ENCODE results near the gene SRGAP3. TPM values are rescaled to one million over a fixed set of nuclear protein-coding genes. Genes with fewer than 3 reads are reported as not detected.

The SRGAP3 gene
- total and polyA plus RNA-seq, 2 experiments from 2014 or later = 7.4 to 8.3 TPM

DNA sequence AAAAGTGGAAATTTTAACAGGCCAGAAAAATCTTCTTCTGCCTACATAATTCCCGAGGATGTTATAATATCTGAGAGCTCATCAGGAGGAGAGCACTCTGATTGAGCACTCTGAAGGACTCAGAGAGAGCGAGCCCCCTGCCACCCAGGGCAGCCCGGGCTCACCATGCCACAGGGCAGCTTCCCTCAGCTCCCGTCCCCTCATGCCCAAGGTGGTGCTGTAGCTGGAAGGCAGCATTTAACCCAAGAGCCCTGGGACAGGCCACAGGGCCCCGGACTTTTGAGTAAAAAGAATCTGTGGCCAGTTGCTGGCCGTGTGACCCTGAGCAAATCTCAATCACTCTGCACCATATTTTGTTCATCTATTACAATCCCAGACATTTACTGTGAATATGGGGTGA, 262.7 kb downstream of the SRGAP3 start:
- H3K4me1 ChIP-seq (ENCODE audit: insufficient read depth) = peaks cover 14% of the 10 kb centered on the region
- H4K20me1 ChIP-seq (ENCODE audit: insufficient read depth, poor library complexity, severe bottlenecking) = no peaks in the 10 kb centered on the region
- no peaks in the 10 kb centered on the region for H3K9me3 ChIP-seq (ENCODE audit: low read depth)
- H3K4me2 ChIP-seq = no peak overlapping the region
- no peaks in the 10 kb centered on the region for H3K9me2 ChIP-seq (replicated peaks; ENCODE audit: insufficient read depth)
- no peaks in the 10 kb centered on the region for H3K36me3 ChIP-seq (replicated peaks; ENCODE audit: insufficient read depth, low read depth)
- DNase-seq (ENCODE audit: low spot score) = no peak
- WGBS (ENCODE audit: low lambda C conversion rate, missing lambda C conversion rate) = 89% methylated on average over 6 of the region's 6 CpGs
- H3K27me3 ChIP-seq = no peaks in the 10 kb centered on the region
- no peaks in the 10 kb centered on the region for H3K79me2 ChIP-seq
- no peak overlapping the region for H3K27ac ChIP-seq
- no peak overlapping the region for H2AFZ ChIP-seq
- no peak overlapping the region for H3K4me3 ChIP-seq
- TF ChIP-seq, protein P1, sequence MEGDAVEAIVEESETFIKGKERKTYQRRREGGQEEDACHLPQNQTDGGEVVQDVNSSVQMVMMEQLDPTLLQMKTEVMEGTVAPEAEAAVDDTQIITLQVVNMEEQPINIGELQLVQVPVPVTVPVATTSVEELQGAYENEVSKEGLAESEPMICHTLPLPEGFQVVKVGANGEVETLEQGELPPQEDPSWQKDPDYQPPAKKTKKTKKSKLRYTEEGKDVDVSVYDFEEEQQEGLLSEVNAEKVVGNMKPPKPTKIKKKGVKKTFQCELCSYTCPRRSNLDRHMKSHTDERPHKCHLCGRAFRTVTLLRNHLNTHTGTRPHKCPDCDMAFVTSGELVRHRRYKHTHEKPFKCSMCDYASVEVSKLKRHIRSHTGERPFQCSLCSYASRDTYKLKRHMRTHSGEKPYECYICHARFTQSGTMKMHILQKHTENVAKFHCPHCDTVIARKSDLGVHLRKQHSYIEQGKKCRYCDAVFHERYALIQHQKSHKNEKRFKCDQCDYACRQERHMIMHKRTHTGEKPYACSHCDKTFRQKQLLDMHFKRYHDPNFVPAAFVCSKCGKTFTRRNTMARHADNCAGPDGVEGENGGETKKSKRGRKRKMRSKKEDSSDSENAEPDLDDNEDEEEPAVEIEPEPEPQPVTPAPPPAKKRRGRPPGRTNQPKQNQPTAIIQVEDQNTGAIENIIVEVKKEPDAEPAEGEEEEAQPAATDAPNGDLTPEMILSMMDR (IDR thresholded peaks at IDR 0.05; ENCODE audit: poor library complexity) = no peak
- TF ChIP-seq EZH2phosphoT487 (IDR thresholded peaks at IDR 0.05; ENCODE audit: low read depth, severe bottlenecking, unreplicated experiment) (no peak), EZH2 (IDR thresholded peaks at IDR 0.05; ENCODE audit: borderline replicate concordance) (no peak)

DNA sequence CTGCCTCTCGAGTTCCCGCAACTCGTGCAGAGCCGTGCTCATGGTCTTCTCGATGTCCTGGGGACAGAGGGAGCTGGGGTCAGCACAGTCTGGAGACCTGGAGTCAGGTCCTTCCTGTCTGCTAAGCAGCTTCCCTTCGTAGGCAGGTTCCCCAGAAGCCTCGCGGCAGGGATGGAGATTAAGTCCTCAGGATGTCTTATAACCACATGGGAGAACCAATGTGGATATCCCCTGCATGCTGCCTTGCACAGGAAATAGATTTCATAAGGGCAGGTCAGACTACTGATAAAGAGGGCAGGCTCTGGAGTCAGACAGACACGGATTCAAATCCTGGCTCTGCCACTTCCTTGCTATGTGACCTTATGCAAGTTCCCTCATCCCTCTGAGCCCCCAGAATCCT, 263.6 kb downstream of the SRGAP3 start:
- Histone ChIP-seq H3K4me2 (no peak overlapping the region), H3K27me3 (no peaks in the 10 kb centered on the region), H3K9me2 (replicated peaks; ENCODE audit: insufficient read depth) (no peaks in the 10 kb centered on the region), H3K4me1 (ENCODE audit: insufficient read depth) (peaks cover 14% of the 10 kb centered on the region), H4K20me1 (ENCODE audit: insufficient read depth, poor library complexity, severe bottlenecking) (no peaks in the 10 kb centered on the region), H3K4me3 (no peak overlapping the region), H3K27ac (no peak overlapping the region), H3K9me3 (ENCODE audit: low read depth) (no peaks in the 10 kb centered on the region), H3K79me2 (no peaks in the 10 kb centered on the region), H3K36me3 (replicated peaks; ENCODE audit: insufficient read depth, low read depth) (no peaks in the 10 kb centered on the region), H2AFZ (no peak overlapping the region)
- DNase-seq (ENCODE audit: low spot score) = no peak
- WGBS (ENCODE audit: low lambda C conversion rate, missing lambda C conversion rate) = 94% methylated on average over 9 of the region's 9 CpGs
- TF ChIP-seq EZH2phosphoT487 (IDR thresholded peaks at IDR 0.05; ENCODE audit: low read depth, severe bottlenecking, unreplicated experiment) = no peak
- TF ChIP-seq, protein P1 (IDR thresholded peaks at IDR 0.05; ENCODE audit: poor library complexity) = no peak
- no peak for TF ChIP-seq EZH2 (IDR thresholded peaks at IDR 0.05; ENCODE audit: borderline replicate concordance)

DNA sequence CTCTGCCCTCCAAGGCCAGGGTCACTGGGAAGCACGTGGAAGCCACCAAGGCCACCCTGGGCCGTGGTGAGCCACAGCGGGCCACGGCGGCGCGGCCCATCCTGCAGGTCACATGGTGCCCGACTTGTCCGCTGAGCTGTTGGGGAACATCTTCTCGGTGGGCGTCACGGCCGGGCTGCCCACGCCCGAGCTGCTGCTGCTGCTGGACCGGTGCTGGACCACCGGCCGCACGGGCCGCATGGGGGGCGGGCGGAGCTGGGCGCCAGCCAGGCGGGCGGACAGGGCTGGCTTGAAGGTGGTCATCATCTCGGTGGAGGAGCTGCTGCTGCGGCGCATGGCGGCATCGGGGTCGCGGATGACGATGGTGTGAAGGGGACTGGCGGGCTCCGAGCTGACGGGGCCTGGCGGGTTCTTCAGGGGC, 264.0 kb downstream of the SRGAP3 start:
- H2AFZ ChIP-seq = no peak overlapping the region
- no peak overlapping the region for H3K4me3 ChIP-seq
- no peaks in the 10 kb centered on the region for H3K36me3 ChIP-seq (replicated peaks; ENCODE audit: insufficient read depth, low read depth)
- no peaks in the 10 kb centered on the region for H4K20me1 ChIP-seq (ENCODE audit: insufficient read depth, poor library complexity, severe bottlenecking)
- 98% methylated on average over 26 of the region's 37 CpGs for WGBS (ENCODE audit: low lambda C conversion rate, missing lambda C conversion rate)
- no peaks in the 10 kb centered on the region for H3K79me2 ChIP-seq
- TF ChIP-seq, protein P1 (IDR thresholded peaks at IDR 0.05; ENCODE audit: poor library complexity) = no peak
- no peak for TF ChIP-seq EZH2 (IDR thresholded peaks at IDR 0.05; ENCODE audit: borderline replicate concordance)
- TF ChIP-seq EZH2phosphoT487 (IDR thresholded peaks at IDR 0.05; ENCODE audit: low read depth, severe bottlenecking, unreplicated experiment) = no peak
- H3K9me3 ChIP-seq (ENCODE audit: low read depth) = no peaks in the 10 kb centered on the region
- no peaks in the 10 kb centered on the region for H3K9me2 ChIP-seq (replicated peaks; ENCODE audit: insufficient read depth)
- no peaks in the 10 kb centered on the region for H3K27me3 ChIP-seq
- no peak overlapping the region for H3K27ac ChIP-seq
- no peak overlapping the region for H3K4me2 ChIP-seq
- no peak for DNase-seq (ENCODE audit: low spot score)
- H3K4me1 ChIP-seq (ENCODE audit: insufficient read depth) = peaks cover 14% of the 10 kb centered on the region

DNA sequence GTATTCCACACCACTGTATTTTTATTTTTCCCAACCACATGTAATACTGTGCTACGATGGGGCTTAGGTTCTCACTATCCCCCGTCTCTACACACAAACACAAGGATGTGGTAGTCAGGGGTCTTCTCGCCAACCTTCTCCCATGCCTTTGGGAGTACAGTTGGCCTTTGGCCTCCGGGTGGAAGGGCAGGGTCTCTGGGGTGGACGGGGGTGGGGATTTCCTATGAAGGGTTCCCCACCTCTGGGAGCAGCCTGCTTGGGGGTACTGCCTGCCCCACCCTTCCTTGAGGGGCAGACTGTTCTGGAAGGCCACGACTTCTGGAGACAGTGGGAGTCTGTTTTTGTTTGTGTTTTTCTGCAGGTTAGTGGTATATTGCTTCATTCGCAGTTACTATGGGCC, 264.9 kb downstream of the SRGAP3 start:
- Histone ChIP-seq H3K36me3 (replicated peaks; ENCODE audit: insufficient read depth, low read depth) (no peaks in the 10 kb centered on the region), H3K4me3 (no peak overlapping the region), H2AFZ (no peak overlapping the region), H3K9me2 (replicated peaks; ENCODE audit: insufficient read depth) (no peaks in the 10 kb centered on the region), H3K9me3 (ENCODE audit: low read depth) (no peaks in the 10 kb centered on the region), H3K27me3 (no peaks in the 10 kb centered on the region), H3K79me2 (no peaks in the 10 kb centered on the region), H3K27ac (no peak overlapping the region), H4K20me1 (ENCODE audit: insufficient read depth, poor library complexity, severe bottlenecking) (no peaks in the 10 kb centered on the region), H3K4me1 (ENCODE audit: insufficient read depth) (peaks cover 14% of the 10 kb centered on the region), H3K4me2 (no peak overlapping the region)
- 93% methylated on average over 7 of the region's 7 CpGs for WGBS (ENCODE audit: low lambda C conversion rate, missing lambda C conversion rate)
- no peak for TF ChIP-seq EZH2 (IDR thresholded peaks at IDR 0.05; ENCODE audit: borderline replicate concordance)
- DNase-seq (ENCODE audit: low spot score) = no peak

Measured in hepatocyte (in vitro differentiated cells).